ENCODE measurements around the gene PANK4. TPM values are rescaled to one million over a fixed set of nuclear protein-coding genes. Genes with fewer than 3 reads are reported as not detected.
"Not testable (repeated sequence)": the region's sequence is repeated elsewhere in the genome, so short reads cannot be mapped to it uniquely, and the experiment has no call there.

The PANK4 gene
- total RNA-seq, 1 donor from 2014 or later: 50.8 TPM

DNA sequence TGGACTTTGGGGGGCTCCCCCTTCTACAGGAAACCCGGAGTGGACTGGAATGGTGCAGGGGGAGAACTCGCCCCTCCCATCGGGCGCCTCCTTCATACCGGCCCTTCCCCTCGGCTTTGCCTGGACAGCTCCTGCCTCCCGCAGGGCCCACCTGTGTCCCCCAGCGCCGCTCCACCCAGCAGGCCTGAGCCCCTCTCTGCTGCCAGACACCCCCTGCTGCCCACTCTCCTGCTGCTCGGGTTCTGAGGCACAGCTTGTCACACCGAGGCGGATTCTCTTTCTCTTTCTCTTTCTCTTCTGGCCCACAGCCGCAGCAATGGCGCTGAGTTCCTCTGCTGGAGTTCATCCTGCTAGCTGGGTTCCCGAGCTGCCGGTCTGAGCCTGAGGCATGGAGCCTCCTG lies 29.9 kb upstream of the PANK4 start, which contains the start of gene TNFRSF14:
TSS of gene TNFRSF14 (plus strand) at position 95 of the 401 bp plus-strand sequence. CDS start at position 389, 294 bp downstream.
- H3K36me3 Mint-ChIP-seq: no peaks in the 10 kb centered on the region
- H3K9me3 Mint-ChIP-seq: no peaks in the 10 kb centered on the region
- TF ChIP-seq CTCF (IDR thresholded peaks at IDR 0.05; ENCODE audit: unreplicated experiment): no peak
- H3K27me3 Mint-ChIP-seq (ENCODE audit: low read depth): peaks cover 7% of the 10 kb centered on the region
- no peak within 1 kb of the TSS for H3K4me3 Mint-ChIP-seq
- no peak within 1 kb of the TSS for H3K27ac Mint-ChIP-seq
- peaks cover 4% of the 10 kb centered on the region for H3K4me1 Mint-ChIP-seq
- no peak for DNase-seq (ENCODE audit: low spot score in 2 of 2, unreplicated experiment in 2 of 2)

DNA sequence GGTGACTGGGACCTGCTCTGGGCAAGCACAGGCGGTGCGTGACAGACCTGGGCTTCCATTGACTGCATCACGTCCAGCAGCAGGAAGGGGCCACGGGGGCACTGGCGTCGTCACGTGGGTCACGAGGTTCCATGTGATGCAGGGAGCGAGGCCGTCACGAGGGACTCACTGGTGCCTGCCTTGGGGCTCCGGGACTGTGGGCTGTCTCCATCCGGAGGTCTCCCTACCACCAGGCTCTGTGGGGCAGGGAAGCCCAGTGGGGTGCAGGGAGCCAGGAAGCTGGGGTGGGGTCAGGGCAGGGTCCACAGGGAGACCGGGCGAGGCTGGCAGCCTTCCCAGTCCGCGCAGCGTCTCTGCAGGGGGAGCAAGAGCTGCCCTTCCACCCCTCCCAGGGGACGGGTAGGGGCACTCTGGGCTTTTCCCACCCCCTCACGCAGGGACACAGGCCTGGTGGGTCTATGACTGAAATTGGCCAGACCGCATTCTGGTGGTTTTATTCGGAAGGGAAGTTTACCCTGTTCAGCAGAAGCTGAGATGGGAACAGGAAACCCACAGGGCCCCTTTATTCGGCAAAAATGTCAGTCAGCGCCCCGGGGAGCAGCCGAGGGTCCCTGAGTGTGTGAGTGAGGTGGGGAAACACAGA lies 29.4 kb upstream of the PANK4 start:
- TF ChIP-seq CTCF (IDR thresholded peaks at IDR 0.05; ENCODE audit: unreplicated experiment): no peak
- Mint-ChIP-seq H3K27ac (no peak overlapping the region), H3K4me1 (peaks cover 4% of the 10 kb centered on the region), H3K27me3 (ENCODE audit: low read depth) (peaks cover 7% of the 10 kb centered on the region), H3K9me3 (no peaks in the 10 kb centered on the region), H3K36me3 (no peaks in the 10 kb centered on the region), H3K4me3 (no peak overlapping the region)
- DNase-seq (ENCODE audit: low spot score in 2 of 2, unreplicated experiment in 2 of 2): no peak

DNA sequence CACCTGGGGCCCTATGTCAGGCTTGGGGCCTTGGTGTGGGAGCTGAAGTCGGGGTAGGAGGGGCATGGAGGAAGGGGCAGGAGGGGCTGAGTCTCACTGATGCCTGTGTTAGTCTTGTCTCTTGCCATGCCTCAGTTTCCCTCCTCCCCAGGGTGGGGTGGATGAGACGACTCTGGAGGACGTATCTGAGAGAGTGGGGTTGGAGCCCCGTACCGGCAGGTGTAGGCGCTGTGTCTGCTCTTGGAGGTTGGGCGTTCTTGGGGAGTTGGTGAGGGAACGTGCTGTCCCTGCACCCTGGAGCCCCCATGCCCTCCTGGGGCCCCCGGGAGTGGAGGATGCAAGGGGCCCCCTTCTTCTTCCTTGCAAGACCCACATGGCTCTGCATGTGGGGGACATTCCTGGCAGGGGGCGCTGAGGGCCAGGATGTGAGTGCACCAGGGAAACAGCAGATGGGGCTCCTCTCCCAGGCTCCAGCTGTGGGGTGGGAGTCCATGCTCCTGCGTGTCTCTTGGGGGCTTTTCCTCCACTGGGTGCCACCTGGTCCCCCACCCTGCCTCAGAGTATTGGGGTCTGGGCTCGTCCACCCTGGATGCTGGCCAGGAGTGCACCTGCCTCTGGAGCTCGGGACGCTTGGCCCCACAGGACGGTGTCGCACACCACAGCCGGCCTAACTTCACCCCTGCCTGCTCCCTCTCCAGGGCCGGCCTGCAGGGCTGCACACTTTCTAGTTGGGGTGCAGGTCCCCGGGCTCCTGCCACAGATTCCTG lies 28.4 kb upstream of the PANK4 start:
- Mint-ChIP-seq H3K9me3 (no peaks in the 10 kb centered on the region), H3K27me3 (ENCODE audit: low read depth) (peaks cover 7% of the 10 kb centered on the region), H3K27ac (no peak overlapping the region), H3K36me3 (no peaks in the 10 kb centered on the region), H3K4me3 (no peak overlapping the region), H3K4me1 (peaks cover 4% of the 10 kb centered on the region)
- no peak for DNase-seq (ENCODE audit: low spot score in 2 of 2, unreplicated experiment in 2 of 2)
- TF ChIP-seq CTCF (IDR thresholded peaks at IDR 0.05; ENCODE audit: unreplicated experiment): no peak

DNA sequence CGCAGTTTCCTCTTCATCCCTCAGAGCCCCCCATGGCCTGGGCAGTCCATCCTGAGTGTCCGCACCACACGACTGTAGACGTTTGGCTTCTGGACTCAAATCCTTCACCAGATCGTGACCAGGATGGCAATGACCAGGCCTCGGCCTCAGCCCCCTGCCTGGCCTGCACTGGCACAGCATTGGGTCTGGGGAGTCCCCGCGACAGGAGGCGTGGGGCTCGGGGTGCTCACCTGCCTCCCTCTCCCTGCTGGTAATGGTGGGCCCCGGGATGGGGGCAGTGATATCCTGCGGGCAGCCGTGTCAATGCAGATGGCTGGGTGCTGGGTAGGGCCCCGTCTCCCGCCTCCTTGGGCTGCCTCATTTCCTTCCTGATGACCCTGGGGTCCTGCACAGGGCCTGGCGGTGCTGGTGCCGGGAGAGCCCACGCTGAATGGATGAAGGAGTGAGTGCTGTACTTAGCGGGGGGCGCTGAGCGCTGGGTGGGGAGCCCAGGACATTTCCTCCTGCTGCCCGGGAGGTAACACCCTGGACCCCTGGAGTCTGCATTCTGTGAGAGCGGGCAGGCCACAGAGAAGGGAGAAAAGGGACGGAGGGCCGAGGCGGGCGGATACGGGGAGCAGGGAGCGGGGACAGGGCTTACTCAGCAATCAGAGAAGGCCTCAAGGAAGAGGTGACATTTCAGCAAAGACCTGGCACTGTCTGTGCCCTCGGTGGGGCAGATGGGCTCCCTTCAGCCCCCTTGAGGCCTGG lies 27.6 kb upstream of the PANK4 start:
- DNase-seq (ENCODE audit: low spot score in 2 of 2, unreplicated experiment in 2 of 2): no peak
- Mint-ChIP-seq H3K27ac (no peak overlapping the region), H3K27me3 (ENCODE audit: low read depth) (peaks cover 7% of the 10 kb centered on the region), H3K36me3 (no peaks in the 10 kb centered on the region), H3K4me3 (no peak overlapping the region), H3K4me1 (peaks cover 4% of the 10 kb centered on the region), H3K9me3 (no peaks in the 10 kb centered on the region)
- no peak for TF ChIP-seq CTCF (IDR thresholded peaks at IDR 0.05; ENCODE audit: unreplicated experiment)

DNA sequence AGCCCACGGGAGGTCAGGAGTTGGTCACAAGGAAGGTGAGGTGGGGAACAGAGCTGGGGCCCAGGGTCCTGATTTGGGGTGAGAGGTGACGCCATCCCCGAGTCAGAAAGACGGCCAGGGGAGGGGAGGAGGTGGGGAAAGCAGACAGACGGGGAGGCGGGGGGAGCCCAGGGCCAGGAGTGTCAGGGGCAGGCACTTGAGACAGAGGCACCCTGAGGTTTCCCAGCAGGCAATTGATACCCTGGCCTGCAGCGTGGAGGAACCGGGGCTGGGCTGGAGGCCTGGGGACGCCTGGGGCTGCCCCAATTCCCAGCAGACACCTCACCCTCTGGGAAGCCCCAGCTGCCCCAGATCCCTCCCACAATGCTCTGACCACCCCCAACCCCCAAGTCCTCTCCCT lies 26.7 kb upstream of the PANK4 start:
- not testable (repeated sequence) for H3K9me3 Mint-ChIP-seq; H3K4me1 Mint-ChIP-seq; H3K4me3 Mint-ChIP-seq; H3K27ac Mint-ChIP-seq; H3K27me3 Mint-ChIP-seq (ENCODE audit: low read depth); H3K36me3 Mint-ChIP-seq; DNase-seq (ENCODE audit: low spot score in 2 of 2, unreplicated experiment in 2 of 2)

- Mint-ChIP-seq H3K27me3 (ENCODE audit: low read depth) (peaks cover 5% of the 10 kb centered on the region), H3K36me3 (no peaks in the 10 kb centered on the region), H3K27ac (no peak overlapping the region), H3K4me3 (no peak overlapping the region), H3K9me3 (no peaks in the 10 kb centered on the region), H3K4me1 (peaks cover 6% of the 10 kb centered on the region)
- DNase-seq (ENCODE audit: low spot score in 2 of 2, unreplicated experiment in 2 of 2): no peak
- no peak for TF ChIP-seq CTCF (IDR thresholded peaks at IDR 0.05; ENCODE audit: unreplicated experiment)
Observed at GRCh38 chr1:2552189-2552588, 25.8 kb upstream of the PANK4 start.

DNA sequence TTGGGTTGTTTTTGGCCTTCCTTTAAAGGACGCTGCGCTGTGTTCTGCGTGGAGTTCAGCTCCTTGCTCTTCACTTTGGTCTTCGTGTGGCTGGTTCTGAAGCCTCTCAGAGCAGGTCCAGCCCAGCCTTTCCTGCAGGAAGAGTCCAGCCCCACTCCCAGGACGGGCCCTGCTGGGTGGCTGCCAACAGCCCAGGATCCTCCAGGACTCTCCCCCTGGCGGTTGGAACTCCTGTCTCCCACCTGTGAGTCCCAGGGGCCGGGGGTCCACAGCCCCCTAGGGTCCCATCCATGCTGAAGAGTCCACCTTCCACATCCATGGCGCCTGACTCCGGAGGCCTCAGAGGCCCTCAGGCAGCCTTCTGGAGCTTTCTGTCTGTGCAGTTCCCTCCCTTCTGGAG lies 25.1 kb upstream of the PANK4 start:
- not testable (repeated sequence) for DNase-seq (ENCODE audit: low spot score in 2 of 2, unreplicated experiment in 2 of 2); H3K4me3 Mint-ChIP-seq; H3K27me3 Mint-ChIP-seq (ENCODE audit: low read depth); H3K27ac Mint-ChIP-seq; H3K36me3 Mint-ChIP-seq; H3K9me3 Mint-ChIP-seq; H3K4me1 Mint-ChIP-seq

GRCh38 chr1:2550309-2550861 lies 24.0 kb upstream of the PANK4 start:
- not testable (repeated sequence) for H3K4me3 Mint-ChIP-seq; DNase-seq (ENCODE audit: low spot score in 2 of 2, unreplicated experiment in 2 of 2); H3K9me3 Mint-ChIP-seq; H3K27me3 Mint-ChIP-seq (ENCODE audit: low read depth); H3K36me3 Mint-ChIP-seq; H3K27ac Mint-ChIP-seq; H3K4me1 Mint-ChIP-seq

All from mesothelial cell of epicardium (in vitro differentiated cells).